WI38 (cell line): ENCODE data around the gene CSGALNACT2.
"Not testable (repeated sequence)": the region's sequence is repeated elsewhere in the genome, so short reads cannot be mapped to it uniquely, and the experiment has no call there.

Source experiments
- H3K4me3 ChIP-seq: 2 replicates; pipeline ENCODE4 v1.5.1; 2011; ENCODE audit warnings: low read depth, mild to moderate bottlenecking, control low read depth, low read length
- CTCF ChIP-seq: IDR thresholded peaks from 2 replicates; pipeline ENCODE4 v1.5.1; 2012; ENCODE audit warnings: low read depth, mild to moderate bottlenecking, control low read depth, low read length

The CSGALNACT2 gene

GRCh38 chr10:43174969-43175368 is 36.7 kb downstream of the CSGALNACT2 start:
- H3K4me3 ChIP-seq: no peak overlapping the region
- TF ChIP-seq CTCF: no peak

- no peak for TF ChIP-seq CTCF
These were observed 38.0 kb downstream of the CSGALNACT2 start for GRCh38 chr10:43176271-43176670.

GRCh38 chr10:43177595-43177994 is 39.4 kb downstream of the CSGALNACT2 start:
- no peak for TF ChIP-seq CTCF
- H3K4me3 ChIP-seq: no peak overlapping the region

More at GRCh38 chr10:43176271-43176670, 38.0 kb downstream of the CSGALNACT2 start:
- no peak overlapping the region for H3K4me3 ChIP-seq

- H3K4me3 ChIP-seq: no peak overlapping the region
- no peak for TF ChIP-seq CTCF
These were observed 42.9 kb downstream of the CSGALNACT2 start for GRCh38 chr10:43181146-43181545.

GRCh38 chr10:43183764-43184163 is 45.5 kb downstream of the CSGALNACT2 start:
- not testable (repeated sequence) for H3K4me3 ChIP-seq

GRCh38 chr10:43186150-43186549 is 47.9 kb downstream of the CSGALNACT2 start:
- no peak for TF ChIP-seq CTCF
- no peak overlapping the region for H3K4me3 ChIP-seq

GRCh38 chr10:43187213-43187612 is 49.0 kb downstream of the CSGALNACT2 start:
- no peak for TF ChIP-seq CTCF
- H3K4me3 ChIP-seq: no peak overlapping the region

- no peak for TF ChIP-seq CTCF
- no peak overlapping the region for H3K4me3 ChIP-seq
These were observed 50.5 kb downstream of the CSGALNACT2 start for GRCh38 chr10:43188702-43189101.
